Measurements from ENCODE around the gene TRIM5. TPM values are rescaled to one million over a fixed set of nuclear protein-coding genes. Genes with fewer than 3 reads are reported as not detected.

Gene TRIM5
- polyA plus RNA-seq, 2 of the 4 experiments (the other 2 are of a cell fraction), result 21.9 to 32.6 TPM

- FAIRE-seq (no peak), ATAC-seq (no peak), DNase-seq (ENCODE audit: low read depth in 1 of 2, low spot score in 1 of 2) (no peak)
- ChIA-PET CTCF (interaction anchor here (0.6 to 1.3 kb wide), 3 partner anchors 11 to 667 kb away, joined by 3 to 4 read pairs (median 3); partner anchors contain the start of gene TRIM5), POLR2A (no interaction called here)
- TF ChIP-seq NFE2L2 (conservative IDR thresholded peaks at IDR 0.05; ENCODE audit: low read length) (no peak), CTCF (IDR thresholded peaks at IDR 0.05) (no peak), PBX3 (IDR thresholded peaks at IDR 0.05) (no peak)
- Histone ChIP-seq H3K9me3 (no peaks in the 10 kb centered on the region), H3K27ac (no peak overlapping the region), H3K4me2 (no peak overlapping the region), H3K4me1 (no peaks in the 10 kb centered on the region), H3K4me3 (no peak overlapping the region)
- WGBS (ENCODE audit: missing lambda C conversion rate), result 15% methylated on average over 1 of the region's 1 CpG
These were observed 10.7 kb upstream of the TRIM5 start for GRCh38 chr11:5695580-5695979.

GRCh38 chr11:5694642-5695041 is 9.8 kb upstream of the TRIM5 start:
- WGBS (ENCODE audit: missing lambda C conversion rate), result 21% methylated on average over 1 of the region's 1 CpG
- ATAC-seq (no peak), DNase-seq (ENCODE audit: low read depth in 1 of 2, low spot score in 1 of 2) (no peak), FAIRE-seq (no peak)
- Histone ChIP-seq H3K9me3 (no peaks in the 10 kb centered on the region), H3K4me3 (no peak overlapping the region), H3K4me2 (no peak overlapping the region), H3K27ac (no peak overlapping the region), H3K4me1 (no peaks in the 10 kb centered on the region)
- TF ChIP-seq MAX (IDR thresholded peaks at IDR 0.05), result no peak
- no peak for TF ChIP-seq MAFK (IDR thresholded peaks at IDR 0.05; ENCODE audit: partially characterized antibody)
- no peak for TF ChIP-seq HOXB5 (CRISPR knock-in tag; IDR thresholded peaks at IDR 0.05)
- no peak for TF ChIP-seq RCOR1 (IDR thresholded peaks at IDR 0.05; ENCODE audit: low read depth, low read length)
- no peak for TF ChIP-seq CTCF (IDR thresholded peaks at IDR 0.05)
- no peak for TF ChIP-seq POLR2AphosphoS2 (conservative IDR thresholded peaks at IDR 0.05; ENCODE audit: low read length)
- no peak for TF ChIP-seq EHF (CRISPR knock-in tag; IDR thresholded peaks at IDR 0.05)
- TF ChIP-seq GATA3 (IDR thresholded peaks at IDR 0.05; ENCODE audit: borderline replicate concordance), result no peak
- TF ChIP-seq ATOH8 (CRISPR knock-in tag; IDR thresholded peaks at IDR 0.05; ENCODE audit: low read depth), result no peak
- no peak for TF ChIP-seq RFX5 (IDR thresholded peaks at IDR 0.05)
- no peak for TF ChIP-seq CHD4 (IDR thresholded peaks at IDR 0.05; ENCODE audit: borderline replicate concordance)
- TF ChIP-seq TFCP2L1 (CRISPR knock-in tag; IDR thresholded peaks at IDR 0.05), result no peak
- TF ChIP-seq CEBPB (IDR thresholded peaks at IDR 0.05), result no peak
- no peak for TF ChIP-seq PBX3 (IDR thresholded peaks at IDR 0.05)
- TF ChIP-seq CBX2 (IDR thresholded peaks at IDR 0.05; ENCODE audit: borderline replicate concordance, low read depth), result no peak
- TF ChIP-seq USF2 (IDR thresholded peaks at IDR 0.05), result no peak
- TF ChIP-seq PHF8 (IDR thresholded peaks at IDR 0.05; ENCODE audit: borderline replicate concordance, low read depth), result no peak
- no peak for TF ChIP-seq E2F6 (IDR thresholded peaks at IDR 0.05; ENCODE audit: borderline replicate concordance, low read depth)
- TF ChIP-seq ZNF302 (CRISPR knock-in tag; IDR thresholded peaks at IDR 0.05), result no peak
- ChIA-PET CTCF (interaction anchor here (0.9 to 1.1 kb wide), 2 partner anchors 29 to 668 kb away, joined by 3 to 4 read pairs; no protein-coding TSS in a partner anchor), POLR2A (no interaction called here)

All from A549 (cell line).